Activated T-helper 1 cell treated with Interleukin-2 at 50 U/mL for 16 hours (primary cell): ENCODE measurements around the gene ZNF575.
A peak's percentile ranks its signal among the peaks of the same experiment; 100 is the strongest.
"Not testable (repeated sequence)": the region's sequence is repeated elsewhere in the genome, so short reads cannot be mapped to it uniquely, and the experiment has no call there.

Experiments used
- DNase-seq: peaks from one replicate; pipeline ENCODE4 v3.0.0-alpha.2; 2020; ENCODE audit warnings: low read depth

Gene ZNF575

GRCh38 chr19:43541920-43542650 is 9.1 kb downstream of the ZNF575 start:
- DNase-seq = no peak

DNA sequence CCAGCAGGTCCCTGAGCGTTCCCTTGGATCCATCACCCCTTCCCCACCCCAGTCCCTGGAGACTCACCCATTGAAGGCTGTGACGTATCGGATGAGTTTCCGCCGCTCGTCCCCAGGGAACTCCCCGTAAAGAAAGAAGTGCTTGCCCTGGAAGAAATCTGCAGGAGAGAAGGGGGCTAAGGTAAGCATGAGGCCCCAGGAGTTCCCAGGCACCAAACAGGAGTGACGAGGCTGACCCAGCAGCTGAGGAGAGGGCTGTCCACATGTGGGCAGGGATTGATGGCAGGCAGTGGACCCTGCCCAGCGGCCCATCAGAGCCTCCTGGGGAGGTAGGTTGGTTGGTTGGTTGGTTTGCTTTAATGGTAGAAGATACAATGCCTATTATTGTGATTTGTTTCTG is 11.1 kb downstream of the ZNF575 start:
- DNase-seq = no peak

- no peak for DNase-seq
Observed at GRCh38 chr19:43545276-43545675, 12.3 kb downstream of the ZNF575 start.

DNA sequence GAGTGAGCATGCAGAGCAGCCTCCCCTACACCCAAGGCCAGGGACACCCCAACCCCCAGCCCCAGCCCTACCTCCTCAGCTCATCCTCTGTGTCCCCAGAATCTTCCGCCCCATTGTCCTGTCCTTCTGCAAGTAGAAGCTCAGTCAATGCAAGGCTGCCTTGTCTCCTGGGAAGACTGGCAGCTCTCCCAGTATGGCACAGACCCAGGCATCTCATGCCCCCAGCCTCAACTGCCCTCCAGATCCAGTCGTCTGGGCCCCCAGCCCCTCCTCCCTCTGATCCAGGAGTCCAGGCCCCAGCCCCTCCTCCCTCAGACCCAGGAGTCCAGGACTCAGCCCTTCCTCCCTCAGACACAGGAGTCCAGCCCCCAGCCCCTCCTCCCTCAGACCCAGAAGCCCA is 13.0 kb downstream of the ZNF575 start:
- no peak for DNase-seq

DNA sequence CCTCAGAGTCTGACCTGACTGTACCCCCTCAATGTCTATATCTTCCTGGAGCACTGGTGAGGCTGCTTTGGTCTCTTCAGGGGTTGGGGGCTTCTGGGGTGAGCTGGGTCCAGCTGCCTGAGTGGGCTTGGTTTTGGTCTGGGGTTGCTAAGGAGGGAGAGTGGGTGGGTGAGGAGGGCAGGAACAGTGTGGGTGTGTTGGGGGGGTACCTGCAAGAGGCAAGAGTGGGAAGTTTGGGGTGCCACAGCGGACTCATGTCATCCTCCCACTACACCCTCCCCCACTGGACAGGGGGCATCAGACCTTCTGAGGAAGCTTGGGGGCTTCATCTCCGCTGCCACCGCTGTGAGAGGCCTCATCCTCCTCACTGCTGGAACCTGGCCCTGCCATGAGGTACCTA is 13.6 kb downstream of the ZNF575 start:
- no peak for DNase-seq

DNA sequence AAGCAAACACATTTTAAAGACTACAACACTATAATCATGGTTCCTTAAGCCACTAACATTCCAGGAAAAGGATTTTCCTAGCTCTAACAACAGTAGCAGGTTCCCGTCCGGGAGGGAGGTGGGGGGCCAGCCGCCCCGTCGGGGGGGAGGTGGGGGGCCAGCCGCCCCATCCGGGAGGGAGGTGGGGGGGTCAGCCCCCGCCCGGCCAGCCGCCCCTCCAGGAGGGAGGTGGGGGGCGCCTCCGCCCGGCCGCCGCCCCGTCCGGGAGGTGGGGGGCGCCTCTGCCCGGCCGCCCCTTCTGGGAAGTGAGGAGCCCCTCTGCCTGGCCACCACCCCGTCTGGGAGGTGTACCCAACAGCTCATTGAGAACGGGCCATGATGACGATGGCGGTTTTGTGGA is 14.9 kb downstream of the ZNF575 start:
- not testable (repeated sequence) for DNase-seq

DNA sequence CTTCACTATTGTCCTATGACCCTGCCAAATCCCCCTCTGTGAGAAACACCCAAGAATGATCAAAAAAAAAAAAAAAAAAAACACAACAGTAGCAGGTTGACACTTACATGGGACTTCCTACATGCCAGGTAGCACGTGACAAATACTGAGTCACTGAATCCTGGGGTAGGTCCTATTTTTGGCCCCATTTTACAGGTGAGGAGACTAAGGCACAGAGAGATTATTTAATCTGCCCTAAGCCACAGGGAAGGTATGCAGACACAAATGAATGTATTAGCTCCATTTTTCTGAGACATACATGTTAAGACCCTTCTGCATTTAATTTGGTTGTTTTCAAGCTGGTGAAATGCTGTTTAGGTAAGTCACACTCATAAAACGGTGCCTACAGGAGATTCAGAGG is 15.7 kb downstream of the ZNF575 start:
- no peak for DNase-seq

DNA sequence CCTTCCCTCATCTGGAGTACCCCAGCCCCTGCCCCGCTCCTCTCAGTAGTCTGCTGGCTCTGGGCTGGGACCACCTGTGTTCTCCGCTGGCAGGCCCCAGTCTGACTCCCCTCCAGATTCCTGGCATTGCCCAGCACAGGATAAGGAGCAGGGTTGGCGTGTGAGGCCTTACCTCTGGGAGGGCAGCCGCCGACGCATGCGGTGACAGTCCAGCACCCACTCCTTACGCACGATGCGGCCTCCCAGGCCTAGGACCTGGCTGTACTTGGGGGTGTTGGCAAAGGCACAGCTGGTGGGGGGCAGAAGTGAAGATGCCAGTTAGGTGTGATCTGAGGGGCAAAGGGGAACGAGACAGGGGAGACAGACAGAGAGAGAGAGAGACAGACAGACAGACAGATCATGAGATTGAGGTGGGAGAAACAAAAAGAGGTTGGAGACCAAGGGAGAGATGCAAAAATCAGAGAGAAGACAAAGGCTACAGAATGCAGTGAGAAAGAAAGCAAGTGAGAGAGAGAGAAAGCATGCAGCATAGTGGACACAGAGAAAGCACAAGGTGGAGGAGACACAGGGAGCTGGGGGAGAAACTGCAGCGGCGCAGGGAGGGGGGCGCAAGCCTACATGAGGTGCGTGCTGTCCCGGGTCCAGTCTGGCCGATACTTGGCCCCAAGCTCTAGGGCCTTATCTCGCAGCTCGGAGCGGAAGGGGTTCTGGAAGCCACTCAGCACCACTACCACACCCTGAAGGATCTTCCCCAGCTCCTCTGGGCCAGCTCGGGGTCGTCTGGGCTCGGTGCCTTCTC is 18.6 kb downstream of the ZNF575 start:
- DNase-seq = no peak

DNA sequence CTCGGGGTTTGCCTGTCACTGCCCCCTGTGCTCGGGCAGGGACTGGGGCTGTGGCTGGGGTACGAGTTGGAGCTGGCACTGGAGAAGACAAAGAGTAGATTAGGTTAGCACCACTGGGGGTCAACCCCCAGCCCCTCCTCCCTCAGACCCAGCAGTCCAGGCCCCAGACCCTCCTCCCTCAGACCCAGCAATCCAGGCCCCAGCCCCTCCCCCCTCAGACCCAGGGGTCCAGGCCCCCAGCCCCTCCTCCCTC is 19.1 kb downstream of the ZNF575 start:
- DNase-seq = no peak

DNA sequence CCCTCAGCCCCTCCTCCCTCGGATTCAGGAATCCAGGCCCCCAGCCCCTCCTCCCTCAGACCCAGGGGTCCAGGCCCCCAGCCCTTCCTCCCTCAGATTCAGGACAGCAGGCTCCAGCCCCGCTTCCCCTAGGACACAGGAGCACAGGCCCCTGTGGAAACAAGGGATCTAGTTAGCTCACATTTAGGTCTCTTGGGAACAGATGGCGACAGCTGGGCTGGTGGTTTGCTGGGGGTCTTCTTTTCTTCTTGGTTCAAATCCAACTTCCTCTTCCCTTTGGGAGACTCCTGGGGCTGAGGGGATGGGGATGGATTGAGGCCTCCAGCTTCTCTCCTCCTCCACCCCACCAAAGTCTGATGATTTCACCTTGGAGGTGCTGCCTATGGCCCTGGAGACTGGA is 19.6 kb downstream of the ZNF575 start:
- DNase-seq = no peak

DNA sequence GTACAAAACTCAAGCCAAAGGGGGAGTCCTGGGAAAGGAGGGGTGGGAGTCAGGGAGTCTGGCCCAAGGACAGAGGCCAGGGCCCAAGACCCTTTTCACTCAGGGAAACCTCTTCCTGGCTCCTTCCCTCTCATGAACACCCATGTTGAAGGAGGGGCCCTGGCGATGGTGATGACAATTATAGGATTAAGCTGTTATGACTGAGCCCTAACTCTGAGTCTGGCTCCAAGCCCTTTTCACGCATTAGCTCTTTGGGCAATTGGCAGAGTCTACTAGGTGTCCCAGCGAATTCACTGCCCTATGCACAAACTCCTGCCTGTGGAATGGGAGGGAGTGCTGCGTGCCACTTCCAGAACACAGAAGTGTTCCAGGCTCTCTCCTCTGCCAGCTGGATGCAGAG is 20.7 kb downstream of the ZNF575 start:
- no peak for DNase-seq

DNA sequence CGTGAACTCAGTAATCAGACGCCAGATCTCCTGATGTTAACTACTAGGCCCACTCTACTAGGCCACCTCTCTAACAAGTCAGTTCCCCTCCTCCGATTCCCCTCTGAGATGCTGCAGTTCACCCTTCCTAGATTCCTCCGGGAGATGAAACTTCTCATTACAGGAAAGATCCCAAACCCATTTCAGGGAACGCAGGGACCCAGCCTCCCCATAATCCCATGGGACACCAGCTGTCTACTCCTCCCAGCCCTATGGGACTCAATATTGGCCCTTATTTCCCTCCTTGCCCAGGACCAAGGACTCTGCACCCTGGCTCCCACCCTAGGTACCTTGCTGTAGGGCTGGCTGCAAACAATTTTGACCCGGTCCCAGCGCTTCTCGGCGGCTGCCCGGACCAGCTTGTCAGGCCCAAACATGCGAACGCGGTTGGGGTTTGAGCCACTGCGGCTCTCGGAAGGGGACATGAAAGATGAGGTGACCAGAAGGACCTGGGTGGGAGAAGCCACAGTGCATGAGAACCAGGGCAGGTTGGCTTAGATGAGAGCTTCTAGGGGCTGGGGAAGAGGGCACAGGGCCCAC is 21.4 kb downstream of the ZNF575 start:
- DNase-seq = no peak

DNA sequence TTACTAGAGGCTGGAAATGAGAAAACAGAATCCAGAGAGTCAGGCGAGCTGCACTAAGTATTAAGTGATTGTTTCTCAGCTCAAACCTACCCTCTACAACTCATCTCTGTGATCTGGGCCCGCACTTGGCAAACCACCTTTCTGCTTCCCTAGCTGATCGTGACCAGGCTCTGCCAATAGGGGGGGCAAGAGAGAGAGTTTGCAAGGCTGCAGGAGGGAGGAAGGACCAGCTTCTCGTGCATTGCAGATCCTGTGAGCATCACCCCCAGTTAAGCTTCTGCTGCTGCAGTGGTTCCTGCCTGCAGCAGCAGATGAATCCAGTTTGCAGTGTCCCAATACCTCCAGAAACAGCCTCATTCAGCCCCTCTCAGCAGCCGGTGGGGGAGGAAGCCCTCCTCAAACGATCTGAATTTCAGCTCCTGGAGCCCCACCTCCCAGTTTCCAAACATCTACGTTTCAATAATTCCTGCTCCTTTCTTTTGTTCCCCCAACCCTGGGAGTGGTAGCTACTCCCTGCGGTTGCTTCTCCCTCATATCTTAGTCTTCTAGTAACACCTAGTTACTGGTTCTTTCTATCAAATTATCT is 22.3 kb downstream of the ZNF575 start:
- peak; percentile 68 for DNase-seq

DNA sequence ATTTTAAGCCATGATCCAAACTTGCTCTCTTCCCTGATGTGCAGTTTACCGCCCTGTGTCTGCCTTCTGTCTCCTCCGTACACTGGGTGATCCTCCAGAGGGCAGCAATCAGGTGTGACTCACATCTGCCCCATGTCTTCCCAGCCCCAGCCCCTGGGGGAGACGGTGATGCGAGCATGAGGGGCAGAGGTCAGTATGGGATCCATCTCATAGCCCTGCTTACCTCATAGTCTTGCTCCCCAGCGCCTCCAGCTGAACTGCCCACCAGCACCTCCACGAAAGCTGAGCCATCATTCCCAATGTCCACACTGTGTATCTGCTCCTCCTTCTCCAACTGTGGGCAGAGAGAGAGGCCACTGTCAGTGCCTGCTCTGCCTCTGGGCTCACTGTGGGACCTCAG is 27.7 kb downstream of the ZNF575 start:
- no peak for DNase-seq

DNA sequence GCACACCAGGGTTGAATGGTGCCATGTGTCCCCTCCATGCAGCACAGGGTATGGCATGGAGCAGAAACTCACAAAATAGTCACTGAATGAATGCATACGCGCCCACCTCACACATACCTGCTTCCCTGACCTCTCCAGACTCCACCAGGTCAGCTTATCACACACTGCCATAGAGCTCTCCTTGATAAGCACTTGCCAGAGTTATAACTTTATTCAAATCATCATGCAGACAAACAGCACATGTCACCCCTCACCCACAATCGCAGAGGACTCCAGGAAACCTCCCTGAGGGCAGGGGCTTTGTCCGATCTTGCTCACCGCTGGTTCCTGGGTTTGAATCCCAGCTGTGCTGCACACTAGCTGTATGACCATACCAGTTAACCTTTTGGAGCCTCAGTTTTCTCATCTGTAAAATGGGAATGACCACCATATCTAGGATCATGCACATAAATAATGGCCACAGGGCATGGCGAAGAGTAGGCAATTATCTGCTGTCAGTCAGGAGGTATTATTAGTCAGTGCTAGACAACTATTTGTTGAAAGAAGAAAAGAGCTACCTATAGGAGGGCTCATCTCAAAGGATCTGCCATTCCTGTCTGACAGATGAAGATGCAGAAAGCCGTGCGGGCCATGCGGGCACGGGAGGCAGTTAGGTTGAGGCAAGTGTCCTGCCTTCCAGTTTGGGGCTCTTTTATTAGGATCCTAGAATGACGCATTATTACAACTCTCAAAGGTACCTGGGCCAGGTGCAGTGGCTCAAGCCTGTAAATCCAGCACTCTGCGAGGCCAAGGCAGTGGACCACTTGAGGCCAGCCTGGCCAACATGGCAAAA is 28.4 kb downstream of the ZNF575 start:
- DNase-seq = no peak

GRCh38 chr19:43562226-43562697 is 29.3 kb downstream of the ZNF575 start:
- DNase-seq = no peak

GRCh38 chr19:43562698-43563241 is 29.8 kb downstream of the ZNF575 start:
- peak; percentile 68 for DNase-seq

DNA sequence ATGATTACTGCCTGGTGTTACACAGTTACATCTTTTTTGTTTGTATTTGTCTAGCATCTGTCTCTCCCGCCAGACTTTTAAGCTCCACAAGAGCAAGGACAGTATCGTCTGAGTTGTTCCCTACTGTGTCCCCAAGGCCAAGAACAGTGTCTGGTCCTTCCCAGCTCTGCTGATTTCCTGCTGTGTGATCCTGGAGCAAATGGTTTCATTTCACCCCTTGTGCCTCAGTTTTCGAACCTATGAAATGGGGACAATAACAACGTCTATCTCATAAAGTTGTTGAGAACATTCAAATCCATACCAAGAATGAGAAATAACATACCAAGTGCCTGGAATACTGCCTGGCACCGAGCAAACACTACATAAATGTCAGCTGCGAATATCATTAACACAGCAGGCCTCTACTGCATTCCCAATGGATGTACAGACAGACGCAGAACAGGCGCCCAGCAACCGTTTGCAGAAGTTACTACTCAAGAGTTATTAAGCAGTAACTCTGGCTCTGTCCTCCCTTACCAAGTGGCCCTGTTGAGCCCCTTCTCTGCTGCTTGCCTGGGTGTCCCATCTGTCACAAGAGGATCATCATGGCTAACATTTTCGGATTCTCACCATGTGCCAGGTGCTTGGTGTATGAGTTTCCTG is 30.9 kb downstream of the ZNF575 start:
- DNase-seq = no peak

DNA sequence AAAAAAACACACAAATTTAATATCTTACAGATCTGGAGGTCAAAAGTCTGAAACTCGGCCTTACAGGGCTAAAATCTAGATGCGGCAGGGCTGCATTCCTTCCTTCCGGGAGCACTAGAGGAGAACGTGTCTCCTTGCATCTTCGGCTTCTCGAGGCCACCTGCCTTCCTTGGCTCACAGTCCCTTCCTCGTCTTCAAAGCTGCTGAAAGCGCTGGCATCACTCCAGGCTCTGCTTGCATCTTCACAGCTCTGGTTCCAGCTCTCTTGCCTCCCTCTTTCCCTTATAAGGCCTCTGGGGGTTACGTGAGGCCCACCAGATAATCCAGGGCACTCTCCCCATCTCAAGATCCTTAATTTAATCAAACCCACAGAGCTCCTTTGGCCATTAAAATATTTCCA is 31.8 kb downstream of the ZNF575 start:
- DNase-seq = no peak

DNA sequence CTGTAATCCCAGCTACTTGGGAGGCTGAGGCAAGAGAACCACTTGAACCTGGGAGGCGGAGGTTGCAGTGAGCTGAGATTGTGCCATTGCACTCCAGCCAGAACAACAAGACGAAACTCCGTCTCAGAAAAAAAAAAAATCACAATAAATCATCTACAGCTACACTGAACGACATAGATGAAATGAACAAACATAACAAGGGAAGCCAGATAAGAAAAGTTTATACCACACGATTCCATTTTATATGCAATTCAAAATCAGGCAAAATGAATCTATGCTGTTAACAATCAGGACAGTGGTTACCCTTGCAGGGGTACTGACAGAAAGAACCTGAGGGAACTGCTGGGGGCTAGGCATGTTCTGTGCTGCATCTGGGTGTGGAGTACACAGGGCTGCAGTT is 36.7 kb downstream of the ZNF575 start:
- no peak for DNase-seq

DNA sequence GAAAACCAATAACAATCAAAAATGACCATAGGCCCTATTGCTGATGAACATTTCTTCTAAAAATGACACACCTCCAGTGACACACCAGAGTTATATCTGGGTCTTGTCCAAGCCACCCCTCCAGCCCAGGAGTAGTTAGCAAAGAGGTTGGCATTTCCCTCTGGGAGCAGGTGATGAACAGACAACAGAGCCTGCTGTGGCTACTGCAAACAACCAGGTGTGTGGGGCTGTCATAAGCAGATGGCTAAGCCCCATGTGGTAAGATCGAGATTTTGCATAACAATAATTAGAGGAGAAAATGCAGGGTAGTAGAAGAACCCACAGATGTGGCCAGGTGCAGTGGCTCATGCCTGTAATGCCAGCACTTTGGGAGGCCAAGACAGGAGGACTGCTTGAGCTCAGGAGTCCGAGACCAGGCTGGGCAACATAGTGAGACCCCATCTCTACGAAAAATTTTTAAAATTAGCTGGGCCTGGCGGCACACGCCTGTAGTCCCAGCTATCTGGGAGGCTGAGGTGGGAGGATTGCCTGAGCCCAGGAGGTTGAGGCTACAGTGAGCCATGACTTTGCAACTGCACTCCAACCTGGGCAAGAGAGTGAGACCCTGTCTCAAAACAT is 37.3 kb downstream of the ZNF575 start:
- no peak for DNase-seq
